SK-N-SH (cell line): ENCODE data around the gene BFSP2. TPM values are rescaled to one million over a fixed set of nuclear protein-coding genes. Genes with fewer than 3 reads are reported as not detected.

Experiments used
- CTCF ChIA-PET: fragments of 300-600, 350-600 bp; formaldehyde crosslinking; extraction: SDS; loops from one replicate; lab custom pipeline; 2021; lab: Yijun Ruan, JAX
- POLR2A ChIA-PET: fragments of 350-600 bp; sonication (Branson Sonifier 250); formaldehyde crosslinking; extraction: SDS; loops from one replicate; lab custom pipeline; 2020; ENCODE audit warnings: antibody characterized with exemption, inconsistent platforms; lab: Yijun Ruan, JAX
- DNase-seq: peaks from one replicate; pipeline ENCODE4 v3.0.0; 2012
- H2AFZ ChIP-seq: fragments of 200-600 bp; sonication (generic); 2 replicates; pipeline ENCODE4 v1.8.1; 2016; ENCODE audit warnings: antibody characterized with exemption, mild to moderate bottlenecking, low read depth
- H3F3A ChIP-seq: fragments of 200-600 bp; sonication (generic); replicated peaks from 2 replicates; pipeline ENCODE3; 2016; ENCODE audit warnings: antibody characterized with exemption, mild to moderate bottlenecking; ENCODE audit not compliant: insufficient read depth
- H3K27ac ChIP-seq, 2 experiments: fragments of 200-500 bp in 1 of 2; fragments of 200-600 bp in 1 of 2; sonication (Bioruptor generic) in 1 of 2; sonication (generic), shearing (Covaris generic) in 1 of 2; 2 replicates each; pipeline versions ENCODE4 v1.5.1 to v1.6.1; 2014 to 2016; ENCODE audit warnings: low read depth in 2 of 2, inconsistent platforms in 1 of 2, low read length in 1 of 2, mild to moderate bottlenecking in 1 of 2, mixed read lengths in 1 of 2
- H3K27me3 ChIP-seq: fragments of 200-600 bp; sonication (generic), shearing (Covaris generic); 2 replicates; pipeline ENCODE4 v1.6.1; 2016; ENCODE audit warnings: mixed run types; ENCODE audit not compliant: insufficient read depth
- H3K36me3 ChIP-seq, 2 experiments: fragments of 200-500 bp in 1 of 2; fragments of 200-600 bp in 1 of 2; sonication (Bioruptor generic) in 1 of 2; sonication (generic) in 1 of 2; replicated peaks in 1 of 2; 2 replicates each; pipeline versions ENCODE3 to v1.5.1; 2014 to 2016; ENCODE audit warnings: low read length in 1 of 2, mild to moderate bottlenecking in 1 of 2; ENCODE audit not compliant: insufficient read depth in 2 of 2, control insufficient read depth in 1 of 2
- H3K4me1 ChIP-seq, 2 experiments: fragments of 200-500 bp in 1 of 2; fragments of 200-600 bp in 1 of 2; sonication (Bioruptor generic) in 1 of 2; sonication (generic), shearing (Covaris generic) in 1 of 2; 2 replicates each; pipeline versions ENCODE4 v1.5.1 to v1.6.1; 2014 to 2016; ENCODE audit warnings: low read depth in 1 of 2, low read length in 1 of 2, mixed run types in 1 of 2; ENCODE audit not compliant: insufficient read depth in 2 of 2, control insufficient read depth in 1 of 2
- H3K4me2 ChIP-seq: fragments of 200-600 bp; sonication (generic), shearing (Covaris generic); 2 replicates; pipeline ENCODE4 v1.6.1; 2017; ENCODE audit warnings: mixed run types
- H3K4me3 ChIP-seq, 2 experiments: fragments of 200-500 bp in 1 of 2; fragments of 200-600 bp in 1 of 2; sonication (Bioruptor generic) in 1 of 2; sonication (generic), shearing (Covaris generic) in 1 of 2; 2 replicates each; pipeline versions ENCODE4 v1.5.1 to v1.8.1; 2014 to 2016; ENCODE audit warnings: low read depth in 2 of 2, inconsistent platforms in 1 of 2, low read length in 1 of 2, mild to moderate bottlenecking in 1 of 2, mixed read lengths in 1 of 2, moderate library complexity in 1 of 2
- H3K79me2 ChIP-seq: fragments of 200-600 bp; sonication (generic); 2 replicates; pipeline ENCODE4 v1.8.1; 2017; ENCODE audit warnings: mild to moderate bottlenecking; ENCODE audit not compliant: insufficient read depth
- H3K9ac ChIP-seq: fragments of 200-600 bp; sonication (generic); 2 replicates; pipeline ENCODE4 v1.6.1; 2017; ENCODE audit warnings: mixed run types
- H3K9me2 ChIP-seq: fragments of 200-600 bp; sonication (generic); 2 replicates; pipeline ENCODE4 v1.6.1; 2017; ENCODE audit warnings: mixed run types
- H3K9me3 ChIP-seq: fragments of 200-600 bp; sonication (generic); 2 replicates; pipeline ENCODE4 v1.6.1; 2017; ENCODE audit warnings: mixed run types, mild to moderate bottlenecking, moderate library complexity
- H4K20me1 ChIP-seq: fragments of 200-600 bp; sonication (generic); 2 replicates; pipeline ENCODE4 v1.6.1; 2017; ENCODE audit warnings: mild to moderate bottlenecking, mixed run types; ENCODE audit not compliant: insufficient read depth
- CHD2 ChIP-seq: fragments of 150-350 bp; IDR thresholded peaks from 2 replicates; pipeline ENCODE4 v1.6.1; 2018; ENCODE audit warnings: low read length; ENCODE audit not compliant: partially characterized antibody
- CTCF ChIP-seq: fragments of 200-600 bp; sonication (generic); IDR thresholded peaks from 2 replicates; pipeline ENCODE4 v1.6.1; 2017; ENCODE audit warnings: antibody characterized with exemption, mild to moderate bottlenecking, moderate library complexity
- FOXM1 ChIP-seq: IDR thresholded peaks from 2 replicates; pipeline ENCODE4 v1.4.0; 2012; ENCODE audit warnings: low read depth, mild to moderate bottlenecking
- GATA2 ChIP-seq: sonication (generic); formaldehyde crosslinking; IDR thresholded peaks from 2 replicates; pipeline ENCODE4 v1.5.0; 2020; ENCODE audit warnings: mild to moderate bottlenecking, missing genetic modification reagents
- IRF3 ChIP-seq: fragments of 150-350 bp; IDR thresholded peaks from 2 replicates; pipeline ENCODE4 v1.6.1; 2016; ENCODE audit warnings: mild to moderate bottlenecking, low read depth, low read length
- JUND ChIP-seq: IDR thresholded peaks from 2 replicates; pipeline ENCODE4 v1.4.0; 2012
- MAX ChIP-seq: IDR thresholded peaks from 2 replicates; pipeline ENCODE4 v1.4.0; 2012; ENCODE audit warnings: low read depth
- RAD21 ChIP-seq: IDR thresholded peaks from 2 replicates; pipeline ENCODE4 v1.6.1; 2012; ENCODE audit warnings: mild to moderate bottlenecking, low read length
- REST ChIP-seq: IDR thresholded peaks from 2 replicates; pipeline ENCODE4 v1.6.1; 2012; ENCODE audit warnings: mild to moderate bottlenecking, low read depth, low read length, moderate library complexity
- SMC3 ChIP-seq: IDR thresholded peaks from 2 replicates; pipeline ENCODE4 v1.6.1; 2012; ENCODE audit warnings: low read depth, low read length, improper control_type of control experiment
- USF1 ChIP-seq: IDR thresholded peaks from 2 replicates; pipeline ENCODE4 v1.4.0; 2012; ENCODE audit warnings: low read depth, borderline replicate concordance
- WGBS: methylation state at CpG from one replicate; pipeline ENCODE4 v1.1.6; 2017; ENCODE audit warnings: low lambda C conversion rate; 5-methylcytosine and 5-hydroxymethylcytosine counted together
- polyA plus RNA-seq, 3 experiments: library from polyadenylated mRNA; depleted of rRNA; stranded (reverse); fragments of >200 nt; gene quantifications; 2 replicates each; pipeline ENCODE4 v1.2.3, GENCODE V29; 2012

BFSP2 gene
- polyA plus RNA-seq, 1 of the 3 experiments (the other 2 are of a cell fraction), result not detected

- H3K27me3 ChIP-seq, result peaks cover 6% of the 10 kb centered on the region; the same call in 1 of the 2 replicates
- peaks cover 12 to 21% of the 10 kb centered on the region in 2 experiments; a peak in 3 of 4 replicates for H3K4me1 ChIP-seq
- no peaks in the 10 kb centered on the region for H3K9me3 ChIP-seq
- DNase-seq, result no peak
- no peak overlapping the region for H2AFZ ChIP-seq
- no peaks in the 10 kb centered on the region for H4K20me1 ChIP-seq
- TF ChIP-seq USF1 (no peak), GATA2 (CRISPR knock-in tag) (no peak), MAX (no peak), CTCF (no peak), SMC3 (no peak), FOXM1 (no peak), REST (no peak), RAD21 (no peak), JUND (no peak), IRF3 (no peak), CHD2 (no peak)
- TF ChIP-seq, all 33 proteins: peak for 0
- no peaks in the 10 kb centered on the region for H3K9me2 ChIP-seq
- ChIA-PET CTCF (interaction anchor here (1.5 kb wide), 1 partner anchor 25 kb away, joined by 3 read pairs; no protein-coding TSS in a partner anchor), POLR2A (no interaction called here)
- H3K36me3 ChIP-seq, result no peaks in the 10 kb centered on the region
- 48% methylated on average over 4 of the region's 4 CpGs for WGBS
- no peak overlapping the region for H3K27ac ChIP-seq
- no peak overlapping the region for H3K9ac ChIP-seq
- no peaks in the 10 kb centered on the region for H3K79me2 ChIP-seq
- H3K4me3 ChIP-seq, result no peak overlapping the region
- no peak overlapping the region for H3K4me2 ChIP-seq
- H3F3A ChIP-seq, result peaks cover 5% of the 10 kb centered on the region
Measured at GRCh38 chr3:133448478-133449122, 48.7 kb downstream of the BFSP2 start.
